PC-9 (cell line): ENCODE results near the gene KIDINS220. TPM values are rescaled to one million over a fixed set of nuclear protein-coding genes. Genes with fewer than 3 reads are reported as not detected.

Experiments used
- BruUV-seq: library from RNA; stranded (reverse); fragments of 400-500 nt; replicated peaks from 2 replicates; lab custom pipeline; 2021; lab: Mats Ljungman, UMichigan
- CTCF ChIA-PET: fragments of 300-600 bp; sonication (Branson Sonifier 250); formaldehyde crosslinking; loops from one replicate; lab custom pipeline; 2022; ENCODE audit warnings: antibody characterized with exemption; lab: Charles Lee
- POLR2A ChIA-PET: fragments of 300-600 bp; sonication (Branson Sonifier 250); formaldehyde crosslinking; loops from one replicate; lab custom pipeline; 2022; ENCODE audit warnings: antibody characterized with exemption; ENCODE audit not compliant: unreplicated experiment; lab: Charles Lee
- DNase-seq, 2 experiments: peaks; one replicate each; pipeline versions ENCODE4 v3.0.0 to v3.0.0-alpha.2; 2015 to 2022; ENCODE audit warnings: mixed read lengths in 1 of 2
- H2AFZ ChIP-seq: fragments of 200-600 bp; sonication (generic); 2 replicates; pipeline ENCODE4 v1.8.1; 2017; ENCODE audit warnings: antibody characterized with exemption
- H3F3A ChIP-seq: fragments of 200-600 bp; sonication (generic); 2 replicates; pipeline ENCODE4 v1.8.1; 2017; ENCODE audit warnings: antibody characterized with exemption, mild to moderate bottlenecking, low read depth; ENCODE audit not compliant: insufficient read depth
- H3K27ac ChIP-seq: fragments of 200-600 bp; sonication (generic); 2 replicates; pipeline ENCODE4 v1.6.1; 2016; ENCODE audit warnings: mixed run types
- H3K27me3 ChIP-seq: fragments of 200-600 bp; sonication (generic); 2 replicates; pipeline ENCODE4 v1.6.1; 2016; ENCODE audit warnings: low read depth, mixed run types; ENCODE audit not compliant: insufficient read depth
- H3K36me3 ChIP-seq: fragments of 200-600 bp; sonication (generic); 2 replicates; pipeline ENCODE4 v1.6.1; 2016; ENCODE audit warnings: low read depth, mixed run types
- H3K4me1 ChIP-seq: fragments of 200-600 bp; sonication (generic); replicated peaks from 2 replicates; pipeline ENCODE4 v1.6.1; 2016; ENCODE audit warnings: mixed run types; ENCODE audit not compliant: insufficient read depth
- H3K4me2 ChIP-seq: fragments of 200-600 bp; sonication (generic); 2 replicates; pipeline ENCODE4 v1.6.1; 2017; ENCODE audit warnings: mixed run types
- H3K4me3 ChIP-seq: fragments of 200-600 bp; sonication (generic); 2 replicates; pipeline ENCODE4 v1.6.1; 2016; ENCODE audit warnings: mixed run types
- H3K79me2 ChIP-seq: fragments of 200-600 bp; sonication (generic); 2 replicates; pipeline ENCODE4 v1.6.1; 2017; ENCODE audit warnings: low read depth, mixed run types
- H3K9me2 ChIP-seq: fragments of 200-600 bp; sonication (generic); 2 replicates; pipeline ENCODE4 v1.8.1; 2017; ENCODE audit warnings: mild to moderate bottlenecking; ENCODE audit not compliant: insufficient read depth
- H3K9me3 ChIP-seq: fragments of 200-600 bp; sonication (generic); 2 replicates; pipeline ENCODE4 v1.8.1; 2016; ENCODE audit warnings: low read depth; ENCODE audit not compliant: insufficient read depth
- H4K20me1 ChIP-seq: fragments of 200-600 bp; sonication (generic); 2 replicates; pipeline ENCODE4 v1.8.1; 2017; ENCODE audit not compliant: insufficient read depth
- EZH2 ChIP-seq: fragments of 200-600 bp; sonication (generic); IDR thresholded peaks from 2 replicates; pipeline ENCODE4 v1.8.0; 2017; ENCODE audit warnings: antibody characterized with exemption, low read depth
- intact Hi-C: fragments of 100-400 bp; cut with micrococcal nuclease; formaldehyde crosslinking; loops from one replicate; pipeline ENCODE4 v1.10.0; 2022; ENCODE audit not compliant: unreplicated experiment
- total RNA-seq: library from RNA; stranded (reverse); gene quantifications from 2 replicates; pipeline ENCODE4 v1.2.3, GENCODE V29; 2021
- TF ChIP-seq, protein P1 (sequence below): fragments of 200-600 bp; sonication (generic); conservative IDR thresholded peaks from 2 replicates; pipeline ENCODE4 v1.6.1; 2017; ENCODE audit warnings: mixed run types, antibody characterized with exemption, mild to moderate bottlenecking, moderate library complexity

KIDINS220 gene
- total RNA-seq, 1 experiment from 2014 or later, result 13.9 TPM

DNA sequence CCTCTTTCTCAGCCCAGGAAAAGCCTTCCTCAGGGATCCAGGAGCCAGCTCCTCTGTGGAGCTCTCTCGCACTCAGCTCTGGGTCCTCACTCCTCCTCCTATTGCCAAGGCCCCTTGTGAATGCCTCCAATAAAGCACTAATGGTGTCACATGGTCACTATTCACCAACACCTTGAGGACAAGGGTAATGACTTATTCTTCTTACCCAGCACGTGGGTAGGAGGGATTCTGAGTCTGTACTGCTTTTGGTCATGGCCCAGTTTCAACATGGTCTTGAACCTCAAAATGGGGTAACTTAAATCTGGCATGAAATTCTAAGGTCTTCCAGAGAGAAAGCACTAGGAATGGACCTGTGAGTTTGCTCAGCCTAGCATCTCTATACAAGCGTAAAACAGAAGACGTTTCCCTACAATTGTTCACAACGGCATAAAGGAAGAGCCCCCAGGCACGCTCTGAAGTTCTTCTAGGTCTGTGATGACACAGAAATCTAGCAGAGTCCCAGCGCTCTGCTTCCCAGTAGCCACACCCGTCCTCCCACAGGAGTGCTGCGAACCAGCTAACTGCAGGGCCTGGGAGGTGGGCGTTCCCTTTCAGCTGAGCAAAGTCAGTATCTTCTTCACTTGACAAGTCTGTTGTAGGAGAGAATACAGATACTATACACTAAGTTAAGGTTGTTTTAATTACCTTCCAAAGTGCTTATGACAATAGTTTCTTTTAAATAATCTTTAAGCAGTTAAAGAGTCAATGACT, 14.6 kb upstream of the KIDINS220 start:
- ChIA-PET CTCF (no interaction called here), POLR2A (no interaction called here)
- intact Hi-C loops, result no loop called here
- Histone ChIP-seq H3K9me2 (no peaks in the 10 kb centered on the region), H3K36me3 (0 out of 2 replicates have a peak, but pooled peaks cover 5% of the 10 kb centered on the region), H3K4me2 (no peak overlapping the region), H2AFZ (no peak overlapping the region), H3K79me2 (no peaks in the 10 kb centered on the region), H3K4me3 (no peak overlapping the region), H3K9me3 (no peaks in the 10 kb centered on the region), H3K27me3 (no peaks in the 10 kb centered on the region), H3K4me1 (no peaks in the 10 kb centered on the region), H4K20me1 (no peaks in the 10 kb centered on the region), H3K27ac (no peak overlapping the region), H3F3A (no peaks in the 10 kb centered on the region; the same call in 1 of the 2 replicates)
- TF ChIP-seq EZH2, result no peak
- TF ChIP-seq, protein P1, sequence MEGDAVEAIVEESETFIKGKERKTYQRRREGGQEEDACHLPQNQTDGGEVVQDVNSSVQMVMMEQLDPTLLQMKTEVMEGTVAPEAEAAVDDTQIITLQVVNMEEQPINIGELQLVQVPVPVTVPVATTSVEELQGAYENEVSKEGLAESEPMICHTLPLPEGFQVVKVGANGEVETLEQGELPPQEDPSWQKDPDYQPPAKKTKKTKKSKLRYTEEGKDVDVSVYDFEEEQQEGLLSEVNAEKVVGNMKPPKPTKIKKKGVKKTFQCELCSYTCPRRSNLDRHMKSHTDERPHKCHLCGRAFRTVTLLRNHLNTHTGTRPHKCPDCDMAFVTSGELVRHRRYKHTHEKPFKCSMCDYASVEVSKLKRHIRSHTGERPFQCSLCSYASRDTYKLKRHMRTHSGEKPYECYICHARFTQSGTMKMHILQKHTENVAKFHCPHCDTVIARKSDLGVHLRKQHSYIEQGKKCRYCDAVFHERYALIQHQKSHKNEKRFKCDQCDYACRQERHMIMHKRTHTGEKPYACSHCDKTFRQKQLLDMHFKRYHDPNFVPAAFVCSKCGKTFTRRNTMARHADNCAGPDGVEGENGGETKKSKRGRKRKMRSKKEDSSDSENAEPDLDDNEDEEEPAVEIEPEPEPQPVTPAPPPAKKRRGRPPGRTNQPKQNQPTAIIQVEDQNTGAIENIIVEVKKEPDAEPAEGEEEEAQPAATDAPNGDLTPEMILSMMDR, result no peak
- no TSS peak for BruUV-seq
- DNase-seq, result no peak

DNA sequence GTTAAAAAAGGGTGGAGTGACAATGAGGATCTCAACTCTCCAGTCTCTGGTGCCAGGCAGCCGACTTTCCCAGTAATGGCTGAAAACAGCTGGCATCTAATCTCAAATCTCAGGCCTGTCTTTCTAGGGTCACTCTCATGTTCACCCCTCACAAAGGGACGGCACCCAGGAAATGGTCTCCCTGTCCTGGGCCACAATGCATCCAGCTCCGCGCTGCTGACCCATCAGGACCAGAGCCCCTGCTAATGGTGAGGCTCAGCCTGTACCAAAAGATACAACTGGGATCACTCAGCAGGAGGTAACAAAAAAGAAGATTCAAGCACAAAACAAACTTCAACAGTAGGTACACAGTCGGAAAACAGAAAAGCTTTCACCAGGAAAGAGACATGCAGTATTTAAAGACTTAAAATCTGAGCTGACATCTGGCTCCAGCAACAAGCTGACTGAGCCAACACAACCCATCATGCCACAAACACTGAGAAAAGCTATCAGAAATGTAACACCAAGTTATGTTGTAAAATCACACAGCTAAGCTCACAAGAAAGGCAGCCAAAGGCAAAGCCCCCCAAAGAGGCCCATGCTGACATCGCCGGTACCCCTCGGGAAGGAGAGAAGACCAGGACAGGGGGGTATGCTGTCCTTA, 13.6 kb upstream of the KIDINS220 start:
- no peaks in the 10 kb centered on the region for H3K79me2 ChIP-seq
- intact Hi-C loops, result no loop called here
- H2AFZ ChIP-seq, result no peak overlapping the region
- no peaks in the 10 kb centered on the region for H4K20me1 ChIP-seq
- CTCF ChIA-PET, result no interaction called here
- DNase-seq, result no peak
- H3K4me1 ChIP-seq, result no peaks in the 10 kb centered on the region
- H3K9me2 ChIP-seq, result no peaks in the 10 kb centered on the region
- H3K9me3 ChIP-seq, result no peaks in the 10 kb centered on the region
- H3K4me3 ChIP-seq, result no peak overlapping the region
- no peak overlapping the region for H3K27ac ChIP-seq
- POLR2A ChIA-PET, result no interaction called here
- H3K4me2 ChIP-seq, result no peak overlapping the region
- H3K36me3 ChIP-seq, result 0 out of 2 replicates have a peak, but pooled peaks cover 4% of the 10 kb centered on the region
- TF ChIP-seq, protein P1, result no peak
- no peak for TF ChIP-seq EZH2
- BruUV-seq, result no TSS peak
- H3K27me3 ChIP-seq, result no peaks in the 10 kb centered on the region
- no peaks in the 10 kb centered on the region; the same call in 1 of the 2 replicates for H3F3A ChIP-seq

DNA sequence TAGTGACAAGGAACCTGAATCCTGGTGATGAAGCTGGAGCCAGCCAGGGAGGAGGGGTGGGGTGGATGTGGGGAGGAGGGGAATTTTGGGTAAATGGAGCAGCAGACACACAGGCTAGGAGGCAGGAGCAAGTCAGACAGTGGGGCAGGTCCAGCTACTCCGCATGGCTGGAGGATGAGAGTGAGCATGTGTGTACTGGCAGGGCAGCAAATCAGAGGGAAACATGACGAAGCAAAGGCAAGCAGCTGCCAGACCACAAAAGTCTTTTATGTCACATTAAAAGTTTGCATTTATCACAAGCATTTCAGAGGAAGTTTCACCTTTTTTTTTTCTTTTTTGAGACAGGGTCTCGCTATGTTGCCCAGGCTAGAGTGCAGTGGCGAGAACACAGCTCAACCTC, 11.9 kb upstream of the KIDINS220 start:
- H2AFZ ChIP-seq, result no peak overlapping the region
- POLR2A ChIA-PET, result no interaction called here
- H3K27me3 ChIP-seq, result no peaks in the 10 kb centered on the region
- DNase-seq, result no peak
- no peaks in the 10 kb centered on the region for H3K36me3 ChIP-seq
- H3K27ac ChIP-seq, result no peak overlapping the region
- no peak overlapping the region for H3K4me3 ChIP-seq
- H3K9me3 ChIP-seq, result no peaks in the 10 kb centered on the region
- H3K4me1 ChIP-seq, result no peaks in the 10 kb centered on the region
- H3K79me2 ChIP-seq, result no peaks in the 10 kb centered on the region
- H3K4me2 ChIP-seq, result no peak overlapping the region
- no peak for TF ChIP-seq EZH2
- TF ChIP-seq, protein P1, result no peak
- no TSS peak for BruUV-seq
- no peaks in the 10 kb centered on the region for H3K9me2 ChIP-seq
- H4K20me1 ChIP-seq, result no peaks in the 10 kb centered on the region
- CTCF ChIA-PET, result no interaction called here
- intact Hi-C loops, result no loop called here
- H3F3A ChIP-seq, result no peaks in the 10 kb centered on the region
